ENCODE measurements around the gene CYSRT1.

The CYSRT1 gene

DNA sequence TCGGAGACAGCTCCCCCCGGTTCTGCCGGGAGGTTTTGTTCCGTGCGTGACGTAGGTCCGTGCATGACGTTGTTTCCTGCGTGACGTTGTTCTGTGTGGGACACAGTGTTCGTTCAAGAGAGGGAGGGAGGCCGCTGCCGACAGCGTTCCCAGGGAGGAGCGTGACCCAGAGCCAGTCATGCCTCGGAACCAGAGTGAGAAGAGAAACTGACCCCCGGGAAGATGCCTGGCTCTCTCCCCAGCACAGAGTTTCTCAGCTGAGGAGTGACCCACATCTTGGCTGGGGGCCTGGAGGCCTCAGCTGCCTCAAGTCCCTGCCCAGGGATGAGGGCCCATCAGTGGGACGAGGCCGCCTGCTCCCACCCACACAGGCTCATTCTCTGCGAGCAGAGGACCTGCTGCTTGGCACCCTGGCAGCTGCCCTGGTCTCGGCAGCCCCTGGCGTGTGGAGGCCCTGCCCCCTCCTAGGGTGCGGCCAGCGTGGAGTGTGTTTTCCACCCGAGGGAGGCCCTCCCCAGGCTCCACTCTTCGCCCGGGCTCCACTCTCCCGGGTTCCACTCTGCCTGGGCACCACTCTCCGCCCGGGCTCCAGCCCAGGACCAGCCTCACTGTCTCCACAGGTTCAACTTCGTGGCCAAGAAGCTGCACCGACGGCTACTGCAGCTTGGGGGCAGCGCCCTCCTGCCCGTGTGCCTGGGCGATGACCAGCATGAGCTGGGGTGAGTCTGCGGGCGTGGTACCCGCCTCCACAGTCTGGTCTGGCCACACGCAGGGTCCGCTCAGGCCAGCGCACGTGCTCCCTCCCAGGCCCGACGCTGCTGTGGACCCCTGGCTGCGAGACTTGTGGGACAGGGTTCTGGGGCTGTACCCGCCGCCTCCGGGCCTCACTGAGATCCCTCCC, 11.6 kb upstream of the CYSRT1 start:
- DNase-seq, result no peak

GRCh38 chr9:137214620-137215019, 10.4 kb upstream of the CYSRT1 start:
- no peak for DNase-seq

- no peak for DNase-seq
These were observed 9.6 kb upstream of the CYSRT1 start for GRCh38 chr9:137215196-137215986.

DNA sequence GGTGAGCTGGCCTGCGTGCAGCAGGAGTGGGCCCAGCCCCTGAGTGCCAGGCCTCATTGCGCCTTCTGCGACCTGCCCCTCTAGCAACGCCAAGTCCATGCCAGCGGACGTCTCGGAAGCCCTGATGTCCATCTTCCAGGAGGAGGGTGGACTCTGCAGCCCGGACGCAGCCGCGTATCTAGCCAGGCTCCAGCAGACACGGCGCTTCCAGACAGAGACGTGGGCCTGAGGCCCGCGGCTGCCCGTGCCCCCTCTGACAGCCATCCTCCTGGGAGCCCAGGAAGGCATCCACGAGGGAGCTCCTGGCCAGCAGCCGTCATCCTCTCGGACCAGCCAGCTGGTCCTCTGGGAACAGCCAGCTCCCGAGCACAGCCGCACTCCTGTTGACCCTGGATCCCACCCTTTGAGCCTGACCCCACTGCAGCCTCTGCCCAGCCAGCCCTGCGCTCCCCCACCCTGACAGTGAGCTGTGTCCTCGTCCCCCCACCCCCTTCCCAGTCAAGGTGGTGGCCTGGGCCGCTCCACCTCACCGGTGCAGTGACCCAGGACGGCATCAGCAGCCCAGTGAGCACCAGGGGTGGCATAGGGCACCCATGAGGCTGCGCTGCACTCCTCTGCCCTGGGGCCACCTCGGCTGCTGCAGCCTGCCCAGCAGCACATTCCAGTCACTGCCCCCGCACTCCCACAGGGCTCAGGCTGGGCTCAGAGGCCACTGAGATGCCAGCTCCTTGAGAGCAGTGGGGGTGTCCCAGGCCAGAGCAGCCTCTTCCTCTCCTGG, 8.6 kb upstream of the CYSRT1 start:
- DNase-seq, result no peak

GRCh38 chr9:137217276-137218211, 7.4 kb upstream of the CYSRT1 start:
- DNase-seq, result no peak

DNA sequence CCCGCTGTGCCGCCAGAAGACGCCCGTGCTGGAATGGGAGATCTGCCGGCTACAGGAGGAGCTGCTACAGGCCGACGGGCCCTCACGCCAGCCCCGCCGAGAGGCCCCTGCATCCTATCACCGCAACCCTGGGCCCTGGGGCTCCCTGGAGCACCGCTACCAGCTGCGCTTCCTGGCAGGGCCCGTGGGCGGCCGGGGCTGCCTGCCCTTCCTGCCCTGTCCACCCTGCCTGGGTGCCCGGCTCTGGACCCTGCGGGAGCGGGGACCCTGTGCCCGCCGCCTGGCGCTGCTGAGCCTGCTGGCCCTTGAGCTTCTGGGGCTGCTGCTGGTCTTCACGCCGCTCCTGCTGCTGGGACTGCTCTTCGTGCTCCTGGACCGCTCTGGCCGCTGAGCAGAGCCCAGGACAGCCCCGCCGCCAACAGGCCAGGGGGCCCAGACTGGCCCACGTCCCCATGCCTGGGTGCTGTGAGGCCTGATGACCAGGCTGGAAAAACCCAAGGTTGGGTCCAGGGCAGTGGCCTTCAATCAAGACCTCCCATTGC, 6.7 kb upstream of the CYSRT1 start:
- no peak for DNase-seq

DNA sequence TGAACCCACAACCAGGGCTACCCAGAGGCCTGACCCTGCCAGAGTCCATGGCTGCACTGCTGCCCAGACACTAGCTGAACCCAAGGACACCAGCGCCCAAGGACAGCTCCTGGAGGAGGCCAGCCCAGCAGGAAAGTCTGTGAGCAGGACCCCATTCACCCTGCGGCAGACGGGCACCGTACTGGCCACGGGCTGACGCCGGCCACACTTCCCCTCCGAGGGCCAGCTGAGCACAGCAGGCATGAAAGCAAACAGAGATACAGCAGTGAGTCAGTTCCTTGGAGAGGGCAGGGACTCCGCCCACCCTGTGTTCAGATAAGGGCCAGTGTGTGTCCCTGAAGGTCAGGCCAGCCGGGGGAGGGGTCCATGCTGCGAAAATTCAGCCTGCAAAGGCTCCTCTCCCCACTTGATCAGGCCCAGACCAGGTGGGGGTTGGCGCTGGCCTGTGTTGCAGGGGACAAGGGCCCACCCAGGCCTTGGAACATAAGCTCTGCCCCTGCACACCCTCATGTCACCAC, 6.2 kb upstream of the CYSRT1 start:
- no peak for DNase-seq

DNA sequence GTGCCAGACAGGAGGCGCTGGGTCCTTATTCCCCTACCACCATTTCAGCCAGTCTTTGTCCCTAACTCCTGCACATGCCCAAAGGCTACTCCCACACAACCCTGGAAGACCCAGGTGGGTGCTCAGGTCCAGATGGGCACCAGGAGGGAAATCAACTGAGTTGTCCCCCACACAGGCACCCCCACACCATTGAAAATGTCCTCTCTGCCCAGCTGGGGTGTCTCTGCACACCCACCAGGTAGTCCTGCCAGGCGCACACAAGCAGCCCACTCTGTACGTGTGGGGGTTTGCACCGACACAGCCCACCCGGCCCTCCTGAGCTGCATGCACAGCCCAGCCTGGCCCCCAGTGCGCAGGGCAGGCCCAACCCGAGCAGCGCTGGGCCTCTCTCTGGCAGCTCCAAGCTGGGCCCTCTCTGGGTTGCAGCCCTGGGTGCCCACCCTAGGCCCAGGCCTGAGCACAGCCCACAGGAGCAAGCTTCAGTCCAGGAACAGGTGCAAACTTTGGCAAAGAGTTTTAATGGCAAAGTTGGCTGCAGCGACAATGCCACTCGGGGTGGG, 5.1 kb upstream of the CYSRT1 start:
- DNase-seq, result no peak

- DNase-seq, result no peak
These were observed 4.5 kb upstream of the CYSRT1 start for GRCh38 chr9:137220317-137221094.

DNA sequence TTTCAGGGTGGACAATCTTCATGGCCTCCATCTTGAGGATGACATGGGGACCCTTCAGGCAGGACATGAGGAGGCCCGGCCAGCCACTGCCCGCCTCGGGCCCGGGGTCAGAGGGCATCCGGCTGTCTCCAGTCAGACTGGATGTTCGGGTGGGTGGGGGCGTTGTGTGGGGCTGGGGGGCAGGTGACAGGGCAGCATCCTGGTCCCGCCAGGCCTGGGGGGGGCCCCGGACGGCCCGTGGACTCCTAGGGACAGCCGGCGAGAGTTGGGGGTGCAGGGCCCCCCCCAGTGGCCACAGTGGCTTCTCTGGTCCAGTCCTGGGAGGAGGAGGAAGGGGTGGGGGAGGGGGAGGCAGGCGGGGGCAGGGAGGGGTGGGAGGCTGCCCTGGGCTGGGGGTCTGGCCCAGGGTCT, 3.9 kb upstream of the CYSRT1 start:
- no peak for DNase-seq

DNA sequence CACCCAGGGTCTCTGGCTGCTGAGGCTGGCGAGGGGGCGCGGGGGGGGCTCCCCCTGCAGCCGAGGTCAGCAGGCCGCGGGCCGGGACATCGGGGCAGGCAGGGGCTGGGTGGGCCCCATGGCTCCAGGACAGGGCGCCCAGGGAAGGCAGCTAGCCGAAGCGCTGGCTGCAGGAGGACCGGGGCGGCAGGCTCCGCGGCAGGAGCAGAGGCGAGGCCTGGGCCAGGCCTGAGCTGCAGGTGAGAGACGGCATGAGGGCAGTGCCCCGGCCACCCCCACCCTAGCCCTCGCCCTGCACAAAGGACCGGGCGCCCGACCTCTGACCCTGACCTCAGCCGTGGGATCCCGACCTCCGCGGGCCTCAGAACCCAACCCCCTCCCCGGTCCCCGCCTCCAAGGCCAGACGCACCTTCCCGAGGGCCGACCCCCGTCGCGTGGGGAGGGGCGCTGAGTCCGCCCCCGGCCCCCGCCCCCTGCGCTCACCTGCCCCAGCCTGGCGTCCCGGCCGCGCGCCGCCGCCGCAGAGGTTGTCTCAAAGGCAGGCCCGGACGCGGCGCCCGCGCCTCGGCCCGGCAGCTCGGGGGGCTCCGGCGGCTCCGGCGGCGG, 3.4 kb upstream of the CYSRT1 start:
- no peak for DNase-seq

DNA sequence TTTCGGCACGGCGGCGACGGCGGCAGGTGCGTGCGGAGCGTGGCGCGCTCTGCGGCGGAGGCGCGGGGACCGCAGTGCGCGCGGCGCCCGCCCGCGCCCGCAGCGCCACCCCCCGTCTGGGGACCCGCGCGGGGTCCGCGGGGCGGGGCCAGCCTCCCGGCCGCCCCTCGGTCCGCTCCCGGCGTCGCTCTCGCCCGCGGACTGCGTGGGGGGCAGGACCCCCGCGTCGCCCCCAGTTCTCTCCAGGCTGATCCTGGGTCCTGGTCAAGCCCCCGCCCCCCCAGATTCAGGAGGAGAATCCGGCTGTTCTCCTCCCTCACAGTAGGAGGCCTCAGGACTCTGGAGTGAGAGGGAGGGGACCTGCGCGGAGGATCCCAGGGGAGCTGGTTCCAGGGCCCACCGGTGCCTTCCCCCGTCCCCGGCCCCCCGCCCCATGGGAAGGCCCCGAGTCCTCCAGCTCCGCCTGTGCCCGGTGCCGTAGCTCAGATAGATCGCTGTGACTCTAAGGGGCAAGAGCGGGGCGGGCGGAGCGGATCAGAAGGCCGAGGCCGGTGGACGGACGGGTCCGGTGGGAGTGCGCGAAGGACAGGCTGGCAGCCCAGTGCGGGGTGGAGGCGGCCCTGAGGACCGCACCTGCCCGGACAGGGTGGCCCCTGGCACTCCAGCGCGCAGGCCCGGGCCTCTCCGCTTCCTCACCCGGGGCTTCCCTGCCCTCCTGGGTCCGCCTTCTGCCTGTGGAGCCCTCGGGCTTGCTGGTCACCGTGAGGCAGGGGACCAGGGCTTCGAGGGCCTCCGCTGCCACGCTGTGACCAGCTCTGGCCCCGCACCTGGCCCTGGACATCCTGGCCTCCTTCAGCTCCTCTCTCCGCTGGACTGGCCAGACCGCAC, 2.5 kb upstream of the CYSRT1 start, which contains the start of gene RNF208:
RNF208 (minus strand) TSS at position 51 of the 888 bp plus-strand sequence. CDS start 1,028 bp downstream, outside the sequence.
- DNase-seq, result no peak

DNA sequence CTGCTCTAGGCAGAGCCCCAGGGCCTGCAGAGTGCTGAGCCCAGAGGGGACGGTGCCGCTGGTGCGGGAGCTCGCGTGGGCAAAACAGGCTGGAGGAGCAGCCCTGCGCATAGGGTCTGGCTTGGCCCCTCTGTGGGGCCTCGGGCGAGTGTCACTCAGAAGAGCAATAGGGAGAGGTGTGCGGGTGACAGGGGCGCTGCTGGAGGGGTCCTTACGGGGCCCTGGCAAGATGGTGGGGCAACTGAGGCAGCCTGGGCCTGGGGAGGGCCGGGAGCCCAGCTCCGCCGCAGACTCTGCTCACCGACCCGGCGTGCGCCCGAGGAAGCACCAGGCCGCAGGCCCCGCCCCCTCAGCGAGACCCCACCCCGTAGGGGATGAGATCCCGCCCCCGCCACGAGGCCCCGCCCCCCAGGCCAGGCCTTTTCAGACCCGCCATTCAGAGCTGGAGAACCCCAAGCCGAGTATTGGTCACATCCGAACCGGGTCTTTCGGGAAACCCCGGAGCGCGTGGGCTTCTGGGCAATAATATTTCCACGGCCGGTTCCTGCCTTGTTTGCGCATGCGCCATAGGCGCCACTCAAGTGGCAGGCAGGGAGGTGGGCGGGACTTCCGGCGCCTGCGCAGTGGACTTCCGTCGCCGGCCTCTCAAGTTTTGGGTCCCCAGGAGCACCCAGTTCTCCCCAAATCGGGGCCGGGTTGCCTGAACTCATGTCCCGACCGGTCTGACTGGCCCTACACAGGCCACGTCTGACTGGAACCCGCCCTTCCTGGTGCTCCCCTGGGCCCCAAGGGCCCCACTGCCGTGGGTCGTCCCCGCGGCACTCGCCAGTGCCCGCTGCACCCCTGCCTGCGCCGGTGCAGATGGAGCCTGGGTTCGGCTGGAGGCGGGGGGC, 1.6 kb upstream of the CYSRT1 start:
- peak; percentile 98 for DNase-seq

- DNase-seq, result no peak
These were observed 841 bp downstream of the CYSRT1 start for GRCh38 chr9:137225699-137226331.

DNA sequence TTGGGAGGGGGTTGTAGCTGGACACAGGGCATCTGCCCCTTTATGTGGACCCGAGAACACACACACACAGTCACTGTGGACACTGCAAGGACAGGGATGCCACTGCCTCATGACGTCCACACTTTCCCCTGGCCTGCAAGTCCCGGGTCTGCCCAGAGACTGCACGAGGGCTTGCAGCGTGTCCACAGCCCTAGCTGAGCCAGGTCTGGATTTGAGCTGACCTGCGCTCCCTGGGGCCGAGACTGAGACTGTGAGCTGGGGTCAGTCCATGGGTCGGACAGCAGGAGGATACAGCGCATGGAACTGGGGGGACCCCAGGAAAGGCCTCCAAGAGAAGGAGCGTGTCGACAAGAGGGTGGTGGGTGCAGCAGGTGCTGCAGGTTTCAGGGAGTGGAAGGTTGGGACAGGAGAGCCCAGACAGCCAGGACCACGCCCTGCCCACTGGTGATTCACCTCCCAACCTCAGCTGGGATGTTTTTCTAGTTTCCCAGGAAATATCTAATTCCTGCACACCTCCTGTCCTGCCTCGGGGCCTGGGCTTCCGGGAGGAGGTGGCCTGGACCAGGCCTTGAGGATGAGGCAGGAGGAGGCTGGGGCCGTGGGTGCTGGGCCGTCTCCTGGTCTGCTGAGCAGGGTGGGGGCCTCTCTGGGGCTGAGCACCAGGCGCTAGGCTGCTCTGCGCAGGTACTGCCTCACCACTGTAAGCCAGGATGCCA, 1.5 kb downstream of the CYSRT1 start:
- no peak for DNase-seq
